NOMO-1 treated with dmso at 0.1 percent for 144 hours (cell line): ENCODE measurements around the gene CHKA.
"Not testable (repeated sequence)": the region's sequence is repeated elsewhere in the genome, so short reads cannot be mapped to it uniquely, and the experiment has no call there.

Experiments
- DNase-seq: peaks from one replicate; lab custom pipeline; 2025; ENCODE audit not compliant: unreplicated experiment; lab: John Stamatoyannopoulos, UW

The CHKA gene

GRCh38 chr11:68116974-68117373 is 4.2 kb downstream of the CHKA start:
- no peak for DNase-seq

- DNase-seq = no peak
Observed at GRCh38 chr11:68116126-68116525, 5.1 kb downstream of the CHKA start.

GRCh38 chr11:68115285-68115684 is 5.9 kb downstream of the CHKA start:
- DNase-seq = peak; percentile 38

- no peak for DNase-seq
Observed at GRCh38 chr11:68113986-68114385, 7.2 kb downstream of the CHKA start.

GRCh38 chr11:68107689-68108088 is 13.5 kb downstream of the CHKA start:
- no peak for DNase-seq

- DNase-seq = no peak
Observed at GRCh38 chr11:68106165-68106940, 14.8 kb downstream of the CHKA start.

- no peak for DNase-seq
Observed at GRCh38 chr11:68099474-68100405, 21.4 kb downstream of the CHKA start.

GRCh38 chr11:68099057-68099456 is 22.1 kb downstream of the CHKA start:
- no peak for DNase-seq

- DNase-seq = no peak
Observed at GRCh38 chr11:68096962-68097361, 24.2 kb downstream of the CHKA start.

- no peak for DNase-seq
Observed at GRCh38 chr11:68093565-68093964, 27.6 kb downstream of the CHKA start.

GRCh38 chr11:68092946-68093345 is 28.2 kb downstream of the CHKA start:
- not testable (repeated sequence) for DNase-seq

- DNase-seq = no peak
Observed at GRCh38 chr11:68092411-68092810, 28.8 kb downstream of the CHKA start.

GRCh38 chr11:68090706-68091105 is 30.5 kb downstream of the CHKA start:
- DNase-seq = no peak

GRCh38 chr11:68090287-68090686 is 30.9 kb downstream of the CHKA start:
- DNase-seq = no peak

- no peak for DNase-seq
Observed at GRCh38 chr11:68089679-68090078, 31.5 kb downstream of the CHKA start.

GRCh38 chr11:68083517-68083916 is 37.7 kb downstream of the CHKA start:
- DNase-seq = no peak

- DNase-seq = no peak
Observed at GRCh38 chr11:68082481-68082880, 38.7 kb downstream of the CHKA start.

GRCh38 chr11:68081691-68082090 is 39.5 kb downstream of the CHKA start:
- no peak for DNase-seq

GRCh38 chr11:68080860-68081259 is 40.3 kb downstream of the CHKA start:
- no peak for DNase-seq

GRCh38 chr11:68077617-68078582 is 43.3 kb downstream of the CHKA start:
- DNase-seq = no peak
